Small intestine (tissue), 16 donors: ENCODE results near the gene MLLT1. TPM values are rescaled to one million over a fixed set of nuclear protein-coding genes. Genes with fewer than 3 reads are reported as not detected.
"Not testable (repeated sequence)": the region's sequence is repeated elsewhere in the genome, so short reads cannot be mapped to it uniquely, and the experiment has no call there.

Experiments
- DNase-seq, 2 donors: peaks; one replicate each; pipeline versions ENCODE4 v3.0.0 to v3.0.0-alpha.2; 2013
- FAIRE-seq: peaks from 2 replicates; lab custom pipeline; 2012; peaks lifted over from hg19 to GRCh38; lab: Jason Lieb, UNC
- H3K27ac ChIP-seq, 3 donors: one replicate each; pipeline ENCODE4 v1.5.1; 2013; ENCODE audit warnings: low read length in 2 of 3, mild to moderate bottlenecking in 2 of 3, control low read depth in 1 of 3, inconsistent platforms in 1 of 3, low read depth in 1 of 3, moderate library complexity in 1 of 3
- H3K27me3 ChIP-seq, 3 donors: one replicate each; pipeline ENCODE4 v1.6.1; 2013; ENCODE audit warnings: low read length in 3 of 3, inconsistent platforms in 1 of 3; ENCODE audit not compliant: control insufficient read depth in 3 of 3, insufficient read depth in 3 of 3
- H3K36me3 ChIP-seq, 3 donors: one replicate each; pipeline ENCODE4 v1.6.1; 2013; ENCODE audit warnings: low read length in 3 of 3, inconsistent platforms in 1 of 3, low read depth in 1 of 3, mild to moderate bottlenecking in 1 of 3, moderate library complexity in 1 of 3; ENCODE audit not compliant: control insufficient read depth in 3 of 3, insufficient read depth in 2 of 3
- H3K4me1 ChIP-seq, 3 donors: one replicate each; pipeline ENCODE4 v1.6.1; 2013; ENCODE audit warnings: low read length in 2 of 3, inconsistent platforms in 1 of 3, low read depth in 1 of 3, mild to moderate bottlenecking in 1 of 3, moderate library complexity in 1 of 3; ENCODE audit not compliant: control insufficient read depth in 3 of 3, insufficient read depth in 2 of 3
- H3K4me3 ChIP-seq, 3 donors: one replicate each; pipeline ENCODE4 v1.5.1; 2013; ENCODE audit warnings: low read length in 3 of 3, control low read depth in 1 of 3, inconsistent platforms in 1 of 3, low read depth in 1 of 3, mild to moderate bottlenecking in 1 of 3, moderate library complexity in 1 of 3
- H3K9me3 ChIP-seq, 2 donors: one replicate each; pipeline ENCODE4 v1.6.1; 2013; ENCODE audit warnings: low read depth in 1 of 2, low read length in 1 of 2; ENCODE audit not compliant: control insufficient read depth in 2 of 2, insufficient read depth in 1 of 2
- WGBS, 3 donors: extraction: QIAGEN DNeasy Blood & Tissue Kit; methylation state at CpG; one replicate each; pipeline ENCODE4 v1.1.7; 2013; 5-methylcytosine and 5-hydroxymethylcytosine counted together
- long read RNA-seq, 10 donors: transcript quantifications; one replicate each; lab custom pipeline, GENCODE V29; 2026
- polyA plus RNA-seq, 4 donors: library from polyadenylated mRNA; stranded (reverse) in 3 of 4; unstranded in 1 of 4; fragments of 200-250 nt in 3 of 4; fragments of 120-200 nt in 1 of 4; gene quantifications; one replicate each; pipeline versions ENCODE4 v1.2.1 to v1.2.3, GENCODE V29; 2013
- donor health status: healthy with polysubstance abuse.
- donor health status: control.
- donor health status: control.
- donor health status: Bipolar disorder and iron deficiency.
- donor health status: healthy.

MLLT1 gene
- 10 to 100 TPM; 15.1 to 42.2 (median 21.9) TPM for polyA plus RNA-seq
- long read RNA-seq, donor 1, result 0 reads
- long read RNA-seq, donor 2, partial matches to known transcripts, result 0 of 1 reads
- long read RNA-seq, donor 2, other reads (novel, unspliced or antisense), result 0 of 1 reads
- long read RNA-seq, donor 3, full-length matches to known transcripts, result 3 of 3 reads
- long read RNA-seq, donor 3, partial matches to known transcripts, result 0 of 3 reads
- long read RNA-seq, donor 3, other reads (novel, unspliced or antisense), result 0 of 3 reads
- long read RNA-seq, donor 4, result 0 reads
- long read RNA-seq, donor 5, result 0 reads
- long read RNA-seq, donor 6, full-length matches to known transcripts, result 1 of 1 reads
- long read RNA-seq, donor 6, partial matches to known transcripts, result 0 of 1 reads
- long read RNA-seq, donor 6, other reads (novel, unspliced or antisense), result 0 of 1 reads
- long read RNA-seq, donor 7, full-length matches to known transcripts, result 3 of 3 reads
- long read RNA-seq, donor 7, partial matches to known transcripts, result 0 of 3 reads
- long read RNA-seq, donor 7, other reads (novel, unspliced or antisense), result 0 of 3 reads
- long read RNA-seq, donor 8, full-length matches to known transcripts, result 1 of 1 reads
- long read RNA-seq, donor 8, partial matches to known transcripts, result 0 of 1 reads
- long read RNA-seq, donor 8, other reads (novel, unspliced or antisense), result 0 of 1 reads
- long read RNA-seq, donor 9, partial matches to known transcripts, result 0 of 2 reads
- long read RNA-seq, donor 9, other reads (novel, unspliced or antisense), result 0 of 2 reads
- long read RNA-seq, donor 10, full-length matches to known transcripts, result 4 of 9 reads
- long read RNA-seq, donor 10, partial matches to known transcripts, result 5 of 9 reads
- long read RNA-seq, donor 10, other reads (novel, unspliced or antisense), result 0 of 9 reads

- Histone ChIP-seq H3K27me3 (no peaks in the 10 kb centered on the region), H3K36me3 (peaks cover 0 to 28% (median 0%) of the 10 kb centered on the region in 3 donors), H3K27ac (peak within 1 kb of the TSS in 1 of 3 donors; percentile 74), H3K4me1 (peaks cover 0 to 15% (median 8%) of the 10 kb centered on the region in 3 donors), H3K9me3 (peaks cover 0 to 7% of the 10 kb centered on the region in 2 donors), H3K4me3 (peak within 1 kb of the TSS; percentile 83 to 91 (median 85))
- peak; percentile 96 to 99 for DNase-seq
- no peak for FAIRE-seq
- WGBS, 3 donors, result 5 to 16% (median 8%) methylated on average over 17 to 66 of the region's 66 CpGs
Measured at GRCh38 chr19:6279931-6280591, at the start of gene MLLT1. MLLT1 (minus strand) TSS chr19:6279975; CDS start chr19:6279784, 191 bp downstream.

GRCh38 chr19:6326815-6327214 lies 47.0 kb upstream of the MLLT1 start:
- no peak for DNase-seq
- Histone ChIP-seq H3K4me1 (no peaks in the 10 kb centered on the region), H3K36me3 (no peaks in the 10 kb centered on the region), H3K4me3 (no peak overlapping the region), H3K27ac (no peak overlapping the region), H3K9me3 (no peaks in the 10 kb centered on the region), H3K27me3 (peaks cover 0 to 2% (median 0%) of the 10 kb centered on the region in 3 donors)
- FAIRE-seq, result no peak
- WGBS, 3 donors, result 82 to 87% (median 87%) methylated on average over 5 of the region's 5 CpGs

- Histone ChIP-seq H3K36me3 (no peaks in the 10 kb centered on the region), H3K27me3 (peaks cover 0 to 2% (median 0%) of the 10 kb centered on the region in 3 donors), H3K4me1 (no peaks in the 10 kb centered on the region), H3K9me3 (no peaks in the 10 kb centered on the region), H3K4me3 (no peak overlapping the region), H3K27ac (no peak overlapping the region)
- DNase-seq, result no peak
- no peak for FAIRE-seq
- WGBS, 3 donors, result 54 to 81% (median 65%) methylated on average over 4 of the region's 4 CpGs
Measured at GRCh38 chr19:6325614-6326013, 45.8 kb upstream of the MLLT1 start.

- no peak overlapping the region for H3K27ac ChIP-seq
- H3K4me1 ChIP-seq, result no peaks in the 10 kb centered on the region
- no peak overlapping the region for H3K4me3 ChIP-seq
- FAIRE-seq (no peak), DNase-seq (no peak)
- no peaks in the 10 kb centered on the region for H3K9me3 ChIP-seq
- H3K27me3 ChIP-seq, result peaks cover 0 to 2% (median 0%) of the 10 kb centered on the region in 3 donors
- no peaks in the 10 kb centered on the region for H3K36me3 ChIP-seq
- WGBS, 3 donors, result 48 to 58% (median 55%) methylated on average over 4 of the region's 4 CpGs
Measured at GRCh38 chr19:6324757-6325156, 45.0 kb upstream of the MLLT1 start.

GRCh38 chr19:6322284-6322683 lies 42.5 kb upstream of the MLLT1 start:
- DNase-seq (no peak), FAIRE-seq (no peak)
- Histone ChIP-seq H3K36me3 (no peaks in the 10 kb centered on the region), H3K4me1 (no peaks in the 10 kb centered on the region), H3K27me3 (peaks cover 0 to 2% (median 0%) of the 10 kb centered on the region in 3 donors), H3K9me3 (no peaks in the 10 kb centered on the region), H3K4me3 (no peak overlapping the region), H3K27ac (no peak overlapping the region)
- 45 to 58% (median 47%) methylated on average over 3 of the region's 3 CpGs for WGBS, 3 donors

GRCh38 chr19:6319376-6319775 lies 39.6 kb upstream of the MLLT1 start:
- no peaks in the 10 kb centered on the region for H3K9me3 ChIP-seq
- H3K4me3 ChIP-seq, result no peak overlapping the region
- WGBS, 3 donors, result 23 to 39% (median 35%) methylated on average over 4 of the region's 4 CpGs
- H3K36me3 ChIP-seq, result no peaks in the 10 kb centered on the region
- peaks cover 0 to 2% (median 0%) of the 10 kb centered on the region in 3 donors for H3K27me3 ChIP-seq
- no peak for DNase-seq
- FAIRE-seq, result no peak
- no peak overlapping the region for H3K27ac ChIP-seq
- H3K4me1 ChIP-seq, result no peaks in the 10 kb centered on the region

GRCh38 chr19:6318772-6319171 lies 39.0 kb upstream of the MLLT1 start:
- H3K27me3 ChIP-seq, result peaks cover 0 to 2% (median 0%) of the 10 kb centered on the region in 3 donors
- no peak for FAIRE-seq
- no peak overlapping the region for H3K4me3 ChIP-seq
- H3K4me1 ChIP-seq, result no peaks in the 10 kb centered on the region
- DNase-seq, result no peak
- no peaks in the 10 kb centered on the region for H3K36me3 ChIP-seq
- no peak overlapping the region for H3K27ac ChIP-seq
- H3K9me3 ChIP-seq, result peaks cover 0 to under 1% of the 10 kb centered on the region in 2 donors
- WGBS, 3 donors, result 69 to 75% (median 71%) methylated on average over 5 of the region's 5 CpGs

GRCh38 chr19:6315646-6316045 lies 35.9 kb upstream of the MLLT1 start:
- not testable (repeated sequence) for FAIRE-seq, DNase-seq
- WGBS, 3 donors, result 78 to 90% (median 88%) methylated on average over 5 of the region's 5 CpGs

More at GRCh38 chr19:6315646-6316045, 35.9 kb upstream of the MLLT1 start:
- not testable (repeated sequence) for H3K9me3 ChIP-seq, H3K4me1 ChIP-seq, H3K27me3 ChIP-seq, H3K36me3 ChIP-seq, H3K4me3 ChIP-seq, H3K27ac ChIP-seq
